Caco-2 (cell line): ENCODE results near the gene AGAP1. TPM values are rescaled to one million over a fixed set of nuclear protein-coding genes. Genes with fewer than 3 reads are reported as not detected.

Experiments used
- BruUV-seq: library from RNA; stranded (reverse); fragments of 400-500 nt; replicated peaks from 2 replicates; lab custom pipeline; 2021; lab: Mats Ljungman, UMichigan
- CTCF ChIA-PET: fragments of 300-600 bp; sonication (Branson Sonifier 250); formaldehyde crosslinking; loops from one replicate; lab custom pipeline; 2022; ENCODE audit warnings: antibody characterized with exemption; lab: Charles Lee
- POLR2A ChIA-PET: fragments of 300-600 bp; sonication (Branson Sonifier 250); formaldehyde crosslinking; loops from one replicate; lab custom pipeline; 2022; ENCODE audit warnings: antibody characterized with exemption; lab: Charles Lee
- DNase-seq, 2 experiments: peaks; one replicate each; pipeline versions ENCODE4 v3.0.0 to v3.0.0-alpha.2; 2020 to 2022
- H3K27me3 ChIP-seq: replicated peaks from 2 replicates; pipeline ENCODE4 v1.6.0; 2011; ENCODE audit warnings: low read length; ENCODE audit not compliant: control insufficient read depth, insufficient read depth
- H3K36me3 ChIP-seq: 2 replicates; pipeline ENCODE4 v1.5.1; 2011; ENCODE audit warnings: low read length; ENCODE audit not compliant: control insufficient read depth, insufficient read depth
- H3K4me1 ChIP-seq: fragments of 250-450 bp; sonication (Bioruptor Pico); 2 replicates; pipeline ENCODE4 v1.5.1; 2020; ENCODE audit warnings: mild to moderate bottlenecking
- H3K4me3 ChIP-seq: 2 replicates; pipeline ENCODE4 v1.5.1; 2011; ENCODE audit warnings: low read depth, mild to moderate bottlenecking, control low read depth, low read length
- H3K9me3 ChIP-seq: fragments of 250-450 bp; sonication (Bioruptor Pico); 2 replicates; pipeline ENCODE4 v1.5.1; 2020; ENCODE audit warnings: mild to moderate bottlenecking, moderate library complexity
- H3K27ac Mint-ChIP-seq: one replicate; pipeline ENCODE4 v1.8.0; 2022; ENCODE audit warnings: mixed read lengths; ENCODE audit not compliant: unreplicated experiment
- H3K27me3 Mint-ChIP-seq: one replicate; pipeline ENCODE4 v1.8.0; 2022; ENCODE audit warnings: mixed read lengths; ENCODE audit not compliant: insufficient read depth, unreplicated experiment
- H3K36me3 Mint-ChIP-seq: one replicate; pipeline ENCODE4 v1.8.0; 2022; ENCODE audit warnings: mild to moderate bottlenecking, mixed read lengths; ENCODE audit not compliant: insufficient read depth, unreplicated experiment
- H3K4me1 Mint-ChIP-seq: one replicate; pipeline ENCODE4 v1.8.0; 2022; ENCODE audit warnings: low read depth, mixed read lengths; ENCODE audit not compliant: unreplicated experiment
- H3K4me3 Mint-ChIP-seq: one replicate; pipeline ENCODE4 v1.8.0; 2022; ENCODE audit warnings: mild to moderate bottlenecking, moderate library complexity, mixed read lengths; ENCODE audit not compliant: unreplicated experiment
- H3K9me3 Mint-ChIP-seq: one replicate; pipeline ENCODE4 v1.8.0; 2022; ENCODE audit warnings: mixed read lengths; ENCODE audit not compliant: unreplicated experiment
- intact Hi-C: fragments of 100-400 bp; cut with micrococcal nuclease; formaldehyde crosslinking; loops from one replicate; pipeline ENCODE4 v1.10.0; 2022; ENCODE audit not compliant: unreplicated experiment
- total RNA-seq: library from RNA; stranded (reverse); gene quantifications from 2 replicates; pipeline ENCODE4 v1.2.3, GENCODE V29; 2022
- TF ChIP-seq, protein P1 (sequence below), 2 experiments: fragments of 200-600 bp in 1 of 2; IDR thresholded peaks; 1 replicate in 1 of 2; 2 replicates in 1 of 2; pipeline versions ENCODE4 v1.5.1 to v1.8.0; 2011 to 2022; ENCODE audit warnings: antibody characterized with exemption in 1 of 2, control low read depth in 1 of 2, inconsistent platforms in 1 of 2, low read depth in 1 of 2, low read length in 1 of 2, mild to moderate bottlenecking in 1 of 2, moderate library complexity in 1 of 2; ENCODE audit not compliant: insufficient read depth in 1 of 2, severe bottlenecking in 1 of 2, unreplicated experiment in 1 of 2

The AGAP1 gene
- total RNA-seq, 1 experiment from 2014 or later: 41.7 TPM

DNA sequence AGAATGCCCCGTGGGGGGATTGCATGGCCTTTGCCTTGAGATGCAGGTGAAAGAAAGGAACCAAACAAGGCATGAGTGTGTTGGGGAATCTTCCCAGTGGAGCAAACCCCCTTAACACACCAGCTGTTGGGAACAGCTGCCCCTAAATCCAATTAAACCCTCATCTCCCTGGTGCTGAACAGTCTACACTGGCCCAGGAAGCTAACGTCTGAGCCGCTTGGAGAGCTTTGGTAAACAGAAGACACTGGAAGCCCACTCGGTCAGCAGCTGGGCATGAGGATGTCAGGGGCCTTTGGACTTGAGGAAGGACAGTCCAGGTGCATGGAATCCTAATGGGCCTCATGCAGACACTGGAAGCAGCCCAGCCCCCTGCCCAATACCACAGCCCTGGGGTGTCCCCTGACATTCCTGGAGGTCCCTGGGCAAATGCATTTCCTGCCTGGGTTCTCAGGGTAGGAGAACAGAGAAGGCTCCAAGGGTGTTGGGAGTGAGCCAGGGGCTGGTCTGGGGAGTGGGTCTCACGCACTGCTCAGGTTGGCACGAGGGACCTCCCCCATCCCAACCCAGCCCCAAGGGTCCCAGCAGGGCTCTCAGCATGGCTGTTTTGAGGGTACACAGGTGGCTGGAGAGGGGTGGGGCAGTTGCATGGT is 636.6 kb downstream of the AGAP1 start:
- Histone ChIP-seq H3K4me3 (no peak overlapping the region), H3K9me3 (no peaks in the 10 kb centered on the region), H3K27me3 (no peaks in the 10 kb centered on the region), H3K4me1 (no peaks in the 10 kb centered on the region), H3K36me3 (no peaks in the 10 kb centered on the region; the same call in 1 of the 2 replicates)
- no peaks in the 10 kb centered on the region for H3K27me3 Mint-ChIP-seq
- no peak for DNase-seq
- ChIA-PET CTCF (no interaction called here), POLR2A (no interaction called here)
- H3K9me3 Mint-ChIP-seq: no peaks in the 10 kb centered on the region
- BruUV-seq: no TSS peak
- no peaks in the 10 kb centered on the region for H3K4me1 Mint-ChIP-seq
- TF ChIP-seq, protein P1, sequence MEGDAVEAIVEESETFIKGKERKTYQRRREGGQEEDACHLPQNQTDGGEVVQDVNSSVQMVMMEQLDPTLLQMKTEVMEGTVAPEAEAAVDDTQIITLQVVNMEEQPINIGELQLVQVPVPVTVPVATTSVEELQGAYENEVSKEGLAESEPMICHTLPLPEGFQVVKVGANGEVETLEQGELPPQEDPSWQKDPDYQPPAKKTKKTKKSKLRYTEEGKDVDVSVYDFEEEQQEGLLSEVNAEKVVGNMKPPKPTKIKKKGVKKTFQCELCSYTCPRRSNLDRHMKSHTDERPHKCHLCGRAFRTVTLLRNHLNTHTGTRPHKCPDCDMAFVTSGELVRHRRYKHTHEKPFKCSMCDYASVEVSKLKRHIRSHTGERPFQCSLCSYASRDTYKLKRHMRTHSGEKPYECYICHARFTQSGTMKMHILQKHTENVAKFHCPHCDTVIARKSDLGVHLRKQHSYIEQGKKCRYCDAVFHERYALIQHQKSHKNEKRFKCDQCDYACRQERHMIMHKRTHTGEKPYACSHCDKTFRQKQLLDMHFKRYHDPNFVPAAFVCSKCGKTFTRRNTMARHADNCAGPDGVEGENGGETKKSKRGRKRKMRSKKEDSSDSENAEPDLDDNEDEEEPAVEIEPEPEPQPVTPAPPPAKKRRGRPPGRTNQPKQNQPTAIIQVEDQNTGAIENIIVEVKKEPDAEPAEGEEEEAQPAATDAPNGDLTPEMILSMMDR (IDR thresholded peaks at IDR 0.05; ENCODE audit: insufficient read depth in 1 of 2, low read depth in 1 of 2, low read length in 1 of 2, severe bottlenecking in 1 of 2, unreplicated experiment in 1 of 2): no peak
- H3K27ac Mint-ChIP-seq: no peak overlapping the region
- intact Hi-C loops: no loop called here
- H3K36me3 Mint-ChIP-seq: no peaks in the 10 kb centered on the region
- no peak overlapping the region for H3K4me3 Mint-ChIP-seq

DNA sequence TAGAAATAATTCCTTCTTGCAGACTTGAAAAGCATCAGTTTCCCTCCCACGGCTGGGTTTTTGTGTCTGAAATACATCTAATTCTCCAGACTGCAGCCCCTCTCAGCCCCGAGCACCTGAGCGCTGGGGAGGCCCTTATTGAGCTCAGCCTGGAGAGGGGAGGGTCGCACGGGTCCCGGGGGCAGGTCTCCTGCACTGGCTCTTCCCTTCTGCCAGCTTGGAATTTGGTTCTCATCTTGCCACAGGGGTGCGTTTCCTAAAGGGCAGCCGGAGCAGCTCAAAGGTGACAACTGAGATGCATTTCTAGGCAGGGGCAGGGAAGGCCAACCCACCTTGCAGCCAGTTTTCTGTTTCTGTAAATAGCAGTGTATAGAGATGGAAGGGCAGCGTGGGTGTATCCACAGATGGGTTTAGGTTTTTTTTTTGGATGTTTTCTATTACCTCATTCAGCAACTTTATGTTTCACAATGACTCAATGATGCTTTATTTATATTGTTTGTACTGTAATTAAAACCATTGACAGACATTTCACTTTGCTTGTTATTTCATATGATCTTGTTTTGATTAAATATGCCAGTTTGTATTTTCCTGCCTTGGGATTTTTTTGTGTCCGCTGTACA is 637.3 kb downstream of the AGAP1 start:
- no peaks in the 10 kb centered on the region for H3K9me3 Mint-ChIP-seq

DNA sequence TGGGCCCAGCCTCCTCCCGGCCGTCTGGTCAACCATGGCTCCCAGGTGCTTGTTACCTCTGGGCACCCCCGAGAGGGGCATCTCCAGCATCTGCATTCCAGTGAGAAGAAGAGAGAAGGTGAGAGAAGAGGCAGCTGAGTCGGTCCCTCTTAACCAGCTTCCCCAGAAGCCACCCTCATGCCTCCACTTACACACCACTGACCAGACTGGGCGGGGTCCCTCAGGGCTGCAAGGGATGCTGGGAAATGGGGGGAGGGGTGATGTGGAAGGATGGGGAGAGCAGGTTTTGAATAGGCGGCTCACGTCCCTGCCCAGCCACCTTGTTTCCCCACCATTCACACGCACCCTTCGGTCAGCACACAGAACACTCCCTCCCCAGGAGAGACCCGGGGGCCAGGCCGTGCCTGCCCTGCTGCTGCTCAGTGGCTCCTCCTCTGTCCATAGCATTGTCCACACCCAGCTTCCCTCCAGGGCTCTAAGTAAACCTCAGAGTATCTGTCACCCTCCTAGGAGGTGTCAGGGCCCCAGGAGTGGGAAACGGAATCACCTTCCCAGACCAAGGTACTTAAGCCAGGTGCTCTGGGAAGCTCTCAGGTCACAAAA is 639.7 kb downstream of the AGAP1 start:
- Mint-ChIP-seq H3K4me1 (no peaks in the 10 kb centered on the region), H3K27me3 (no peaks in the 10 kb centered on the region), H3K9me3 (no peaks in the 10 kb centered on the region), H3K4me3 (no peak overlapping the region), H3K27ac (no peak overlapping the region), H3K36me3 (no peaks in the 10 kb centered on the region)
- TF ChIP-seq, protein P1 (IDR thresholded peaks at IDR 0.05; ENCODE audit: insufficient read depth in 1 of 2, low read depth in 1 of 2, low read length in 1 of 2, severe bottlenecking in 1 of 2, unreplicated experiment in 1 of 2): no peak
- no peaks in the 10 kb centered on the region for H3K9me3 ChIP-seq
- H3K4me1 ChIP-seq: no peaks in the 10 kb centered on the region
- no peak overlapping the region for H3K4me3 ChIP-seq
- DNase-seq: no peak
- intact Hi-C loops: no loop called here
- no peaks in the 10 kb centered on the region for H3K36me3 ChIP-seq
- H3K27me3 ChIP-seq: no peaks in the 10 kb centered on the region
- no TSS peak for BruUV-seq
- POLR2A ChIA-PET: no interaction called here
- CTCF ChIA-PET: no interaction called here

More for the DNA sequence above, 637.3 kb downstream of the AGAP1 start:
- H3K36me3 ChIP-seq: no peaks in the 10 kb centered on the region
- Mint-ChIP-seq H3K27me3 (no peaks in the 10 kb centered on the region), H3K4me3 (no peak overlapping the region), H3K27ac (no peak overlapping the region), H3K36me3 (no peaks in the 10 kb centered on the region), H3K4me1 (no peaks in the 10 kb centered on the region)
- TF ChIP-seq, protein P1 (IDR thresholded peaks at IDR 0.05; ENCODE audit: insufficient read depth in 1 of 2, low read depth in 1 of 2, low read length in 1 of 2, severe bottlenecking in 1 of 2, unreplicated experiment in 1 of 2): no peak
- H3K4me1 ChIP-seq: no peaks in the 10 kb centered on the region
- intact Hi-C loops: no loop called here
- no TSS peak for BruUV-seq
- no peak for DNase-seq
- H3K4me3 ChIP-seq: no peak overlapping the region
- POLR2A ChIA-PET: no interaction called here
- CTCF ChIA-PET: no interaction called here
- H3K27me3 ChIP-seq: no peaks in the 10 kb centered on the region
- no peaks in the 10 kb centered on the region for H3K9me3 ChIP-seq
